Stimulated activated naive CD4-positive, alpha-beta T cell treated with Interleukin-2 at 50 U/mL for 16 hours (primary cell): ENCODE measurements around the gene ZDHHC21.
"Not testable (repeated sequence)": the region's sequence is repeated elsewhere in the genome, so short reads cannot be mapped to it uniquely, and the experiment has no call there.

Experiments used
- DNase-seq: peaks from one replicate; lab custom pipeline; 2025; lab: John Stamatoyannopoulos, UW

ZDHHC21 gene

DNA sequence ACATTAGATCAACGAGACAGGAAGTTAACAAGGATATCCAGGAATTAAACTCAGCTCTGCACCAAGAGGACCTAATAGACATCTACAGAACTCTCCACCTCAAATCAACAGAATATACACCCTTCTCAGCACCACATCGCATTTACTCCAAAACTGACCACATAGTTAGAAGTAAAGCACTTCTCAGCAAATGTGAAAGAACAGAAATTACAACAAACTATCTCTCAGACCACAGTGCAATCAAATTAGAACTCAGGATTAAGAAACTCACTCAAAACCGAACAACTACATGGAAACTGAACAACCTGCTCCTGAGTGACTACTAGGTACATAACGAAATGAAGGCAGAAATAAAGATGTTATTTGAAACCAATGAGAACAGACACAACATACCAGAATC lies 10.6 kb downstream of the ZDHHC21 start:
- DNase-seq, result not testable (repeated sequence)

DNA sequence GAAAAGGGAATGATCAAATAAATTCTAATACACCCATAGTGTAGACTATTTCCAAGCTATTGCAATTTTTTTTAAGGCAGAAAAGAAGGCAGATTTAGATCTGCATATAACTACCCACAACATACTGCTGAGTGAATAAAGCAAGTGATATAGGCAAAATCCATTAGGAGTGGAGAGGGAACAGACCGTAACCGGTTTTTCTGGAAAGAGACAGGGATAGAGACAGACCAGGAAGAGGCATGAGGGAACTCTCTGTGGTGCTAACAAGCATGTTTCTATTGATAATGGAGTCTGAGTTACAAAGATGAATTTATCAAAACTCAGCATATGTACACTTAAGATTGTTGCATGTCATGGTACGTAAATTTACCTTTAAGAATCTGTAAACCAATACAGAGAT lies 14.5 kb downstream of the ZDHHC21 start:
- no peak for DNase-seq

DNA sequence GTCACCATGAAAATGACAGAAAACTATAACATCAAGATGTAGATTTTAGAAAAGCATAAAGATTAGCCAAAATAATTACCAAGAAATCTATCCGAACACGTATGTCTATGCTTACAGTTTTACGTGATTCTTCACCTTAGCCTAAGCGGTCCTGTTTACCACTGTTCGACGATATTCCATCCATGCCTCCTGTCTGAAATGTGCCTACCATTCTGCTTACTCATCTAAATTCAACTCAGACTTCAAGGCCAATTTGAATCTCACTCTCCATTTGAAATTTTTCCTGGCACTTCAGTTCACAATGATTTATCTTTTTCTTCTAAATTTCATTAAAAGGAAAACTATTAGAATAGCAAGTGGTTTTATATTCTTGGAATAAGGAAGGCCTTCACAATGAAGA lies 15.4 kb downstream of the ZDHHC21 start:
- DNase-seq, result no peak

DNA sequence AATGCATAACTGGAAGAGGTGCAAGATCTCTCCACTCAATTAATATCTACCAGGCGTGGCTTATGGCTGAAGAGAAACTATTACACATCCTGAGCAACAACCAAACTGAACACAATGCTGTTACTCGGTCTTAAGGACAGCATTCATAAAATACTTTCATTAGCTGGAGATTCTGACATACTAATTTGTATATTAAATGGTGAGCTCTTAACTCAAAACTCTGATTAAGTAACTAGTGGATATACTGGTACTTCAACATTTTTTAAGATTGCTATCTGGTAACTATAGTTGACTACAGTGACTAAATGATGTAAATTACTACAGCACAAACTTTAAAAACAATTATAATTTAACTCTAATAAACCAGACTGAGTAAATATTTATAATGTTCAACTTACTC lies 15.8 kb downstream of the ZDHHC21 start:
- DNase-seq, result no peak

DNA sequence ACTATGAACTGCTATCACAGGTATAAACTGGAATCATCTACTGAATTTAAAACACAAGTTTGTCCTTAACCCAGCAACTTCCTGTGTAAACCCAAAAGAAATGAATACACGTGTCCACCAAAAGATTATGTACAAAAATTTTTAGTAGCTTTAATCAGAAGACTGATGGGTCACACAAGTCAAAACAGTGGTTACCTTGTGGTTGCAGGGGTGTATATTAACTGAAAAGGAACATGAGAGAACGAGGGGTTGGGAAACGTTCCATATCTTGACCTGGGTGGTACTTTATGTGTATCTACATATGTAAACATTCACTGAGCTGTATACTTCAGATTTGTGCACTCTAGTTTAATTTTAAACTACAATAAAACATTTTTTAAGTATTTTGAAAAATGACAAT lies 18.6 kb downstream of the ZDHHC21 start:
- DNase-seq, result no peak

DNA sequence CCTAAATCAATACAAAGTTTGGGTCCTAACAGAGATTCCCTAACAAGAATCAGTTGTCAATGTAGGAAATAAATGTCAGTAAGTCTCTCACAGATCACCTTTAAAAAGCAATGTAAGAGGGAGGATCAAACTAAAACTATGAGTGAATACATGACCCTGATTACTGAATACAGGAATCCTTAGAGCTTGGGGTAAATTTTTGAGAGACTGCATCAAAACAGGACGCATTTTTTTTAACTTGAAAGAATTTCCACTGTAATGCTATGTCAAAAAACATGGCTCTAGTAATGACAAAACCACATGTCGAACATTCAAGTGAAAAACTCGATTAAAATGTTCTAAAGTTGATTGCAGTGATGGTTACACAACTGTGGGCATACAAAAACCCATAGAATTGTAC lies 21.9 kb downstream of the ZDHHC21 start:
- no peak for DNase-seq

DNA sequence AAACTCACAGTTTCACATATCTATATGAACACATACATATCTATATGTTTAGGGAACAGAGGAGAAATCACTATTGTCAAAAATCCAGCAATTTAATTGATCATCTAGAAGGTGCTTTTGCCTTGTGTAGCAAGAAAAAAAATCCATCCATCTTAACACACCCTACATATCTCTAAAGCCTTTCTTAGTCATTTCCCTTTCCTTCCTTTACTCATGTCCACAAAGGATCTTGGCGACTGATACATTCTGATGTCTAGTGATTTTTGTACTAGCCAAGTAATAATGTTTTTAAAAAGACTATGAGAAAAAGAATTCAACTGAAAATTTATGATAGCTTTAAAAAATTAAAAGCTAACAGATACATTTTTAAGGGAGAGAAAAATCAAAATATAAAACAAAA lies 22.5 kb downstream of the ZDHHC21 start:
- no peak for DNase-seq

DNA sequence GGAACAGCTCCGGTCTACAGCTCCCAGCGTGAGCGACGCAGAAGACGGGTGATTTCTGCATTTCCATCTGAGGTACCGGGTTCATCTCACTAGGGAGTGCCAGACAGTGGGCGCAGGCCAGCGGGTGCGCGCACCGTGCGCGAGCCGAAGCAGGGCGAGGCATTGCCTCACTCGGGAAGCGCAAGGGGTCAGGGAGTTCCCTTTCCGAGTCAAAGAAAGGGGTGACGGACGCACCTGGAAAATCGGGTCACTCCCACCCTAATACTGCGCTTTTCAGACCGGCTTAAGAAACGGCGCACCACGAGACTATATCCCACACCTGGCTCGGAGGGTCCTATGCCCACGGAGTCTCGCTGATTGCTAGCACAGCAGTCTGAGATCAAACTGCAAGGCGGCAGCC lies 29.2 kb downstream of the ZDHHC21 start:
- DNase-seq, result not testable (repeated sequence)

DNA sequence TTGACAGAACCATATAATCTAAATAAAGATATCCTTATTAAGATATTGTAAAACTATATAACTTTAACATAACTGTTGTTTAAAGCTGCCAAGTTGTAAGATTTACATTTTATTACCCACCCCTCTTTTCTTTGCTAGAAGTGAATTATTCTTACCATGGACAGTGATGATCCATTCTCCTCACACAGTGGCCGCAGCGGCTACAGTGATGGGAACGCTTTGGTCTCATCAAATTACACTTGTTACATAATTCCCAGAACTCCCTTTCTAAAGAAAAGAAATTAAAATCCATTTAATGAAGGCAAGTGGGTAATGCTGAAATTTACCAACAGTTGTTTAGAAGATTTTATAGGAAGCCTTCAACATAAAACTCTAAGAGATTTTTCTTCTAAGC lies 31.2 kb downstream of the ZDHHC21 start:
- no peak for DNase-seq

DNA sequence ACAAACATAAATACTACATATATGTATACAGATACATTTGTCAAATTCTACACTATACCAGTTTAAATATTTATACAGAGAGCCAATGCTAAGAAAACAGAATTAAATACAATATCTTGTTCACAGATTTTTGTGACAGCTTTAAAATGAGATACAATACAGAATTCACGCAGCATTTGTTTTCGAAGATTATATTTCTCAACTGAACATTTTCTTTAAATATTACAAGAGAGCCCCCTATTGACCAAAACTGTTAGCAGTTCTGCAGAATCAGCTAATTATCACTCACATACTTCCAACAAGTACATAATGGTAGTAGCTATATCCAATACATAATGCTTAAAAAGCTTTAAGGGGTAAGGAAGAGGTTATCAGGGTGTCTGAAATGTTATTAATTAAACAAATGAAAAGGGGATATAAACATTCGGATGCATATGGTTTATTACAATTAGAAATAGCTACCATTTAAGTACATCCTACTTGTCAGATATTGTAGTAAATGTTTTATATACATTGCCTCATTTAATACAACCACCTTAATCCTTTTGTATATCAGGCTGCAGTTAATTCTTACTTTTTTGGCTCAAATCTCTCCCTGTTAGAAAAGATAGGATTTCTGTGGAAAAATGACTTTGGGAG lies 31.7 kb downstream of the ZDHHC21 start:
- DNase-seq, result no peak

DNA sequence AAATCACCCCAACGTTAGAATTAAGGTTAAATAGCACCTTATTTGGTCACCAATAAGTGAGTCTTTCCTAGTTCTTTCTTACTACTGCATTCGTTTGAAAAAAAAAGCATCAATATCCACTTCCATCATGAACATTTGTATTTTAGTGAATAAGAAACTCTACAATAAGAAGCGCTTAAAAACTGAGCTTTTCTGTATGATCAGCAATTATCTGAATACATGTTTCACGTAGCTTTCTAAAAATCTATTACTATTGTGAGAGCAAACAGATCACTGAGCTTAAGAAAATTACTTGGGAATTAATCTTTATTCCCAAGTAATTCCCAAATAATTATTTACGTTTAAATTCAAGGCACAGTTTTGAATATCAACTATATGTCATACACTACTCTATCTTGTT lies 32.5 kb downstream of the ZDHHC21 start:
- no peak for DNase-seq

DNA sequence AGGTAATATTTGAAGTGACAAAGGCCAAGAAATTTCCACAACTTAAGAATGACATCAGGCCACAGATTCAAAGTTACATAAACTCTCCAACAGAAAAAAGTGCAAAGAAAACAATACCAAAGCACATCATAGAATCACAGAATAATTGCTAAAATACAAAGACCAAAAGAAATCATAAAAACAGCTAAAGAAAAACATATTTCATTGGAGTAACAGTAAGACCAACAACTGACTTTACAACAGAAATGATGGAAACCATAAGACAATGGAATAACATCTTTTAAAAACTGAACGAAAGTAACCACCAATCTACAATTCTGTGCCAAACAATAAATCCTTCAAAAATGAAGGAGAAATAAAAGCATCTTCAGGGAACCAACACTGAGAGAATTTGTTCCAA lies 38.3 kb downstream of the ZDHHC21 start:
- DNase-seq, result no peak

DNA sequence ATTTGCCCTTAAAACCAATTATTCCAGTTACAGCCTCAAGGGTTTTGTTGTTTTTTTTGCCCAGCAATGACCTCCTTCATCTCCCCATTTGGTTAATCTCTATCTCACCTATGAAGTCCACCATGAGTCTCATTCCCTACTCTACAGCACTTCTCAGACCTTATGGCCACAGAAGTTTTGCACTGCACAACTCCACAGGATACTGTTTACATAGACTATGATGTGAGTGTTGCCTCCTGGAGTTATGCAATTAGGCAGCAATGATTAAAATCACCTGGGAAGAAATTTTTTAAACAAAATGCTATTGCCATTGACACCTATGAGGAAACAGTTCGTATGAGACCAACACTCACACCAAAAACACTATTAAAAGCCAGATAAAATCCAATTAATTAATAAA lies 39.7 kb downstream of the ZDHHC21 start:
- DNase-seq, result no peak

DNA sequence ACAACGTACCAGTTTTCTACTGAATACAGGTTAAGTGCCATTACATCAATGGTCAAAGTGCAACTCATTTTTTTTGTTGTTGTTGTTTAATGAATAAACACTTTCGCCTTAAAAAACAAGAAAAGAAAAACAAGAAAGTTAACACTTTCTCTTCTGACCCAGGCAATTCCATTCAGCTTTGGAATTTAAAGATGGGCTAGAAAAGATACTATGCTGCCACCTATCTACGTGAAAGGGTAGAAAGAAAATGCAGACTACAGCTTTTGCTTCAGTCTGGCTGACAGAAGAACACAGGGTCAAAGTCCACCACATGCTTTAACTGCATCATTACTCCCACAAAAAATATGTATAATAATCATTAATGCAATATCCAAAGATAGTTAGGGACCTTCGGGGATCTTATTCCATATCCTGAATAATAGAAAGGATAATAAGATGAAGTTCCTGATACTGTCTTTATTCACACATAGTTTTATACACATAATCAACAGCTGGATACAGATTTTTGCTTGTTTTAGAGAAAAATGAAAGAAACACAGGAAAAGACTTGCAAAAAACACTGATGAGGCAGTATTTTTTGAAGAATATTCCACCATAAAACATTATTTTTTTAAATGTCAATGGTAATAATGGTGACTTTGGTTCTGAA lies 40.4 kb downstream of the ZDHHC21 start:
- DNase-seq, result no peak

DNA sequence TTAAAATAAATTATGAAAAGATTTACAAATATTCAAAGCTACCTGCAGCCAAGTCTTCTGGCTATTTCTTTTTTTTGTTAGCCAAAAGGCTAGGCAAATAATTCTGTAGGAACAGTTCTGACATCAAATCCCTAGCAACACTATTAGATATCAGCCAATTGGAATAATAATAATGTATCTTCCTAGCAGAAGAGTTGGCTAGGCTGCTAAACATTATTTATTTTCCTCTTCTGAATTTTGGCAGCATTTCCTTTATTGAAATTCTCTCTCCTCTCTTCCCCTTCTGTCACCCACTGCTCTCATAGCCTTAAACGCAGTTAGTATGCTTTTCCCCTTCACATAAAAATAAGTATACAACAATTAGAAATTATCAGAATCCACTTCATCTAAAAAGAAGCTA lies 42.6 kb downstream of the ZDHHC21 start:
- DNase-seq, result no peak

DNA sequence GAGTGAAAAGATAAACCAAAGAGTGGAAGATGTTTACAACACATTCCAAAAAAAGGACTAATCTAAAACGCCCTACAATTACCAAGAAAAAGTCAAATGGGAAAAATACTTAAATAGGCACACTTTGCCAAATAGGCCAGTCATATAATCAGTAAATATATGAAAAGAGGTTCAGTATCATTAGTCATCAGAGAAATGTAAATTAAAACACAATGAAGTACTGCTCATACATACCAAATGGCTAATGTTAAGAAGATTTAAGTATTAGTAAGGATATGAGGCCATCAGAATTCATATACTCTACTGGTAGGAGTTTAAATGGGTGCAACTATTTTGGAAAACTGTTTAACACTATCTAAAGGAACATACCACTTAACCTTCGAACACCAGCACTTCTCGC lies 47.6 kb downstream of the ZDHHC21 start:
- no peak for DNase-seq

DNA sequence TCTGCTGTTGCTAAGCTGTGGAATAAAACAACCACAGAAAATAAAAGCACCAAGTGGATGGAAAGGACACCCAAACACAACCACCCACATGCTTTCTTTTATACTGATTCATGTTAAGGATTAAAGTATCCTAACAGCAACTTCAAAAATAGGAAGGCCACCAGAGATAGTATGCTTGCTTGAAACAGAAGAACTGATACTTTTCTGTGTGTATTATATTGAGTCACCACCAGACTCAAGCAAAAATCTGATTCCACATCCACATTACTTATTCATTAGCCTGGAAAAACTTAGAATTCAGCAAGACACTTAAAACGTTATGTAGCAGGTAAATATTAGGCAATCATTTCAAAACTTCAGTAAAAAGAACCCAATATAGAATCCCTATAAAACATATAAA lies 52.3 kb downstream of the ZDHHC21 start:
- no peak for DNase-seq

DNA sequence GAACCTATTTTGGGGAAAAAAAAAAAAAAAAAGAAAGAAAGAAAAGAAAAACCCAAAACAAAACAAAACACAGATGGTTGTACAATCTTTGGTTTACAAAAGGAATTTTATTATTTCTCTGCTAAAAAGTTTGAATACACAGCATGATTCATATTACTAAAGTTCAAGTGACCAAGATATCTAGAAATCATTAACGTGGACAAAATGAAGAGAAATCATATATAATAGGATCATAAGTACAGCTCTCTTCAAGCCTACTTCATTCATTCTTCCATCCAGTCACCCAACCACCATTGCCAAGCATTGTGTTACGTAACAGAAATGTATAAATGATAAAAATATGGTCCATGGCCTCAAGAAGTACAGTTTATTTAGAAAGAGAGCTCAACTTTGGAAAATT lies 52.9 kb downstream of the ZDHHC21 start:
- DNase-seq, result no peak

DNA sequence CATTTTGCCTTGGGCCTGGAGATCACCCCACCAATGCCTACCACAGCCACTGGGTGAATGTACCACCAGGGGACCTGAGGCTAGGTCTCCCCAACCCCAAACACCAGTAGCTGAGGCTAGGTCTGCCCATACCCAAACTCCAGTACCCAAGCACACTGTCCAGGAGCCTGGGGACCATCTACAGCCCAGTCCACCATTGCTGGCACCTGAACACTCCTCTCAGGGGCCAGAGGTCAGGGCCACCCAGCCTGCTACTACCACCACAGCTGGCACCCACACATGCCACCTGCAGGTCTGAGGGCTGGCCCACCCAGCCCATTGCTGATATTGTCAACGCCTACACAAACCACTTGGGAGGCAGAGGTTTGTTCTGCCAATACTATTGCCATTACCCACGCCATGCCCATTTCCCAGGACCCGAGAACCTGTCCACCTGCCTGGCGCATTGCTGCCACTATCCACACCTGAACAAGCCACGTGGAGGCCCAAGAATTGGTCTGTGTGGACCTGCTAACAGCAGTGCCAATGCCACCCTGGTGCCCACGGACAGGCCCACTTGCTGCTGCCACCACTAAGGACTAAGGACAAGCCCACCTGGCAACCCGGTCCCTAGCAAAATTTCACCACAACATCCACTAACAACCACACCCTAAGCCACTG lies 59.2 kb downstream of the ZDHHC21 start:
- DNase-seq, result no peak

DNA sequence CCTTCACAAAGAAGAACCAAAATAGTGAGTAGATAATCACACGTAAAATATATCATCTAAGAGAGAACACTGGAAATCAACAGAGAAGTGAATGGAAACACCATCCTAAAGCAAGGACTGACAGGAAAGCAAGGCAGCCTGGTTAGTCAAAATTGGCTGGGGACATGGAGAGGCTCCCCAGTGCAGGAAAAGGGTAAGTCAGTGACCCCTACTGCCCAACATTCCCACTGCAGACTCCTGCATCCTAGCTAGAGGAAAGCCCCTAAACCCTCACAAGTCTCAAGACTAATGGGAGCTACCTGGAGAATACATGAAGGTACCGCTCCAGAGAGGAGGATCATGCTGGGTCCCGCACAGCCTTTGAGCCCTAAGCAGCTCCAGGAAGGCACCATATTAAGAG lies 60.1 kb downstream of the ZDHHC21 start:
- no peak for DNase-seq

DNA sequence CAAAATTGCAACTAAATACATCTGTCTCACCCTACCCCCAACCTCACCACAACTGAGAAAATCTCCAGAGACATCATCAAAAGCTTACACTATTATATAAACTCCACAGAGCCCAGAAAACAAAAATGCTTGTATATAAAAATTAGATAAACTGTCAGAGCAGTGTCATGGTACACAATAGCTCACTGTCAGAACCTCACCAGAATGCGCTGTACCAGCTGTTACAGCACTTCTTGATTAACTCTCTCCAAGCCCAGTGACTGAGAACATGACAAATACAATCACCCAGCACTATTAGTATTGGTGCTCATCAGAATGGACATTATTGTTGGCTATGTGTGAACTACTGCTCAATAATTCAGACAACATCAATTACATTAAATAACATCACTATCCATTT lies 65.7 kb downstream of the ZDHHC21 start:
- no peak for DNase-seq

DNA sequence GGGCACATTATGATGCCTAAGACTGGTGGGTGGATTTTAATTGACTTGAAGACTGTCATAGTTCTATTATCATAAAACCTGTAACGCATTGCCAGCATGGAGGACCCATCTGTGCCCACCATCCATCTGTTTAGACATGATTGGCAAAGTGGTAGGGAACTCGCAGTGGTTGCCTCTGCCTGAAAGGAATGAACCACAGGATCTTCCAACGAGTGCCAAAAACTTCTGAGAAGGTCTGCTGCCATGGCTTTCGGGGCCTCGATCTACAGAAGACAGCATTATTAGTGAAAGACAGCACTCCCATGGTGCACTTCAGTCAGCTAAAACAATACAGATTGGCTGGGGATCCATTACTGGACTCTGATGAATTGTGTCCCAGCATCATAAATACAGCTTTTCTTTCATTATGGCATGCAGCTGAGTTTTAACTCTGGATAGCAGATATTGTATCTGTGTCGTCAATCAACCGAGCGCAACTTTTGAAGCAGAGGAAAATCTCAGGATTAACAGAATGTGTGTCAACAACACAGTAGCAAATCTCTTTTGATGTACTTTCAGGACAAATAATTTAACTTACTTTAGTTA lies 74.3 kb downstream of the ZDHHC21 start:
- DNase-seq, result no peak
